Spleen (tissue), 7 donors: ENCODE measurements around the gene IL17RB.

ENCODE experiments used
- CTCF ChIP-seq, 11 experiments: fragments of 200-600 bp in 7 of 11; fragments of 450-650 bp in 4 of 11; sonication (generic) in 4 of 11; IDR thresholded peaks in 8 of 11; conservative IDR thresholded peaks in 3 of 11; 1 replicate in 7 of 11; 2 replicates in 4 of 11; pipeline versions ENCODE4 v1.4.0 to v1.8.0; 2016 to 2021; ENCODE audit warnings: antibody characterized with exemption in 11 of 11, inconsistent platforms in 4 of 11, mild to moderate bottlenecking in 1 of 11
- POLR2AphosphoS5 ChIP-seq, 3 donors: sonication (generic); formaldehyde crosslinking; IDR thresholded peaks; one replicate each; pipeline ENCODE4 v1.5.1; 2017; ENCODE audit warnings: antibody characterized with exemption in 3 of 3
- donor health status: DM: no; HTN: no; CAD: no; lungs with moderate emphysema.
- donor health status: DM: no; HTN: no; CAD: no.
- donor health status: DM: no; HTN: no; CAD: no.

DNA sequence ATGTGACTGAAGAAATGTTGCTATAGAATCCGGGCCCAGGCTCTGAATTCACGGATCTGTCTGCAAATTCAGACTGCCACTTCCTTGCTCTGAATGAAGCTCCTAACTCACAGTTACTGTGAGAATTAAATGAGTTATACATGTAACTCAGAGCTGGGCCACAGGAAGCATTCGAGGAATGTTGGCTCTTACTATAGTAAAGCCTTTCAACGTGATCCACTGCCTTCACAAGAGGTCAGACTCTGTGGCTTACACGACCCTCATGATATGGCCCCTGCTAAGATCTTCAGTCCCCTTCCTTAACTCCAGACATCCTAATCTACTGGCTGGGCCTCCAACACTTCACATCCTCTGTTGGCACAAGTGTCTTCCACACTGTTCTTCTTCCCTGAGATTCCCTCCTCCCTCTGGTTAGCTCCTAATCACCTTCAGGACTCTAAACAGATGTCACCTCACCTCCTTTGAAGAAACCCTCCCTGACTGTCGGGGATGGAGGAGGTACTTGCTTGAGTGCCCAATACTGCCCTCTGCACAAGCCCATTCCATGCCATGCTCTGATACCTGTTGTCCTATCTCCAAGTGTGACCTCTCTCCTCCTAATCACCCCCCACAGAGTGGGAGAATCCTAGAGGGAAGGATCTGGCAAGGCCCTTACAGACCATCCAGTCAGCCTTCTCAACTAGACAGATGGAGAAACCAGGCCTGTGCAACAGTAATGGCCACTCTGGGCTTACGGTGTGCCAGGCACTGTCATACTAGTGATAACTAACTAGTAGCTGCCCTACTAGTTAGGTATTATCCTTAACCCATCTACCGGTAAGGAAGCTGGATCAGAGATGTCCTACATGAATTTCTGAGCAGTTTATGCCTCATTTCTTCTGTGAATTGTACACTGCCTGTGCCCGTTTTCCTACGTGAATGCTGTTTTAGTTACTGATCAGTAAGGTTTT lies 34.3 kb downstream of the IL17RB start:
- TF ChIP-seq CTCF (IDR thresholded peaks at IDR 0.05 in 8 of 11, conservative IDR thresholded peaks at IDR 0.05 in 3 of 11) = no peak
- TF ChIP-seq POLR2AphosphoS5 (IDR thresholded peaks at IDR 0.05) = no peak
